Subcutaneous adipose tissue (tissue), 4 donors: ENCODE measurements around the gene CHST8. TPM values are rescaled to one million over a fixed set of nuclear protein-coding genes. Genes with fewer than 3 reads are reported as not detected.

Source experiments
- total RNA-seq, 4 donors: library from RNA; depleted of rRNA; stranded (reverse); fragments of >200 nt; gene quantifications; one replicate each; pipeline ENCODE4 v1.1.0, GENCODE V29; 2016
- TF ChIP-seq, protein P1 (sequence below): fragments of 450-650 bp; IDR thresholded peaks from one replicate; pipeline ENCODE4 v1.5.1; 2016; ENCODE audit warnings: low read depth, mild to moderate bottlenecking, control low read depth, antibody characterized with exemption, moderate library complexity

The CHST8 gene
- total RNA-seq, 4 donors from 2014 or later = 0.49 to 4.0 (median 0.70) TPM

DNA sequence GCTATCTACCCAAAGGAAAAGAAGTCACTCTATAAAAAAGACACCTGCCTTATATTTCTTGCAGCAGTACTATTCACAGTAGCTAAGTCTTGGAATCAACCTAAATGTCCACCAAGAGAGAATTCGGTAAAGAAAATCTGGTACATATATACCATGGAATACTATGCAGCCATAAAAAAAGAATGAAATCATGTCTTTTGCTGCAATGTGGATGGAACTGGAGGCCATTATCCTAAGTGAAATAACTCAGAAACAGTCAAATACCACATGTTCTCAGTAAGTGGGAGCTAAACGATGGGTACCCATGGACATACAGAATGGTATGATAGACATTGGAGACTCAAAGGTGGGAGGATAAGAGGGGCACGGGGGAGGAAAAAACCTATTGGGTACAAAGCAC is 92.4 kb downstream of the CHST8 start:
- TF ChIP-seq, protein P1, sequence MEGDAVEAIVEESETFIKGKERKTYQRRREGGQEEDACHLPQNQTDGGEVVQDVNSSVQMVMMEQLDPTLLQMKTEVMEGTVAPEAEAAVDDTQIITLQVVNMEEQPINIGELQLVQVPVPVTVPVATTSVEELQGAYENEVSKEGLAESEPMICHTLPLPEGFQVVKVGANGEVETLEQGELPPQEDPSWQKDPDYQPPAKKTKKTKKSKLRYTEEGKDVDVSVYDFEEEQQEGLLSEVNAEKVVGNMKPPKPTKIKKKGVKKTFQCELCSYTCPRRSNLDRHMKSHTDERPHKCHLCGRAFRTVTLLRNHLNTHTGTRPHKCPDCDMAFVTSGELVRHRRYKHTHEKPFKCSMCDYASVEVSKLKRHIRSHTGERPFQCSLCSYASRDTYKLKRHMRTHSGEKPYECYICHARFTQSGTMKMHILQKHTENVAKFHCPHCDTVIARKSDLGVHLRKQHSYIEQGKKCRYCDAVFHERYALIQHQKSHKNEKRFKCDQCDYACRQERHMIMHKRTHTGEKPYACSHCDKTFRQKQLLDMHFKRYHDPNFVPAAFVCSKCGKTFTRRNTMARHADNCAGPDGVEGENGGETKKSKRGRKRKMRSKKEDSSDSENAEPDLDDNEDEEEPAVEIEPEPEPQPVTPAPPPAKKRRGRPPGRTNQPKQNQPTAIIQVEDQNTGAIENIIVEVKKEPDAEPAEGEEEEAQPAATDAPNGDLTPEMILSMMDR = no peak

DNA sequence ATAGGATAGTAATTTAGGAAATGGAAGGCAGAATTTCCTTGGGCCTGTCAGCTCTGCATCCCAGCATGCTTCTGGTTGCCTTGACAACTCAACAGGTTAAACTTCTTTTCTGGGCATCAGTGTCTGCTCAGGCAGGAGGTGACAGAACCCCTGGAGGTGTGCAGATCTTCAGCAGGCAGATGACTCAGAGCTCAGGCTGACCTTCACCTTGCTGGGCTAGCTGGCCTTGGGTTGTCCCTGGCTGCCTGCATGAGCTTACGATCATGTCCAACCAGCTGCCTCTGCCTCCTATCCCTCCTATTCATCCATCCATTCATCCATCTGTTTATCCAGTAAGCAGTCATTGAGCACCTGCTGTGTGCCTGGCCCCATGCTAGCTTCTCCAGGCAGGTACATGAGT is 93.7 kb downstream of the CHST8 start:
- TF ChIP-seq, protein P1 = no peak

DNA sequence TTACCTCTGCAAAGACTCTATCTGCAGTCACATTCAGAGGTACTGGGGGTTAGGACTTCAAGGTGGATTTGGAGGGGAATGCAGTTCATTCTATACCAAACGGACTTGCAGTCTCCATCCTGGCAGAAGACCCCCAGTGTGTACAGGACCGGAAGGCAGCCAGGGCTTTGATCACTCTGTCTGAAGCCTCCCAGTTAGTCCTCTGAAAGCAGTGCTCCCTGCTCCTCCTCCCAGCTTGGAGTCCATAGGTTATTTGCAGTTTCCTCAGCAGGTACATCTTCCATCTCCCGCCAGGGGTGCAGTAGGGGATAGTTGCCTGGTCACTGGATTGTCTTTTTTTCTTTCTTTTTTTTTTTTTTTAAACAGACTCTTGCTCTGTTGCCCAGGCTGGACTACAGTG is 96.1 kb downstream of the CHST8 start:
- TF ChIP-seq, protein P1 = no peak

DNA sequence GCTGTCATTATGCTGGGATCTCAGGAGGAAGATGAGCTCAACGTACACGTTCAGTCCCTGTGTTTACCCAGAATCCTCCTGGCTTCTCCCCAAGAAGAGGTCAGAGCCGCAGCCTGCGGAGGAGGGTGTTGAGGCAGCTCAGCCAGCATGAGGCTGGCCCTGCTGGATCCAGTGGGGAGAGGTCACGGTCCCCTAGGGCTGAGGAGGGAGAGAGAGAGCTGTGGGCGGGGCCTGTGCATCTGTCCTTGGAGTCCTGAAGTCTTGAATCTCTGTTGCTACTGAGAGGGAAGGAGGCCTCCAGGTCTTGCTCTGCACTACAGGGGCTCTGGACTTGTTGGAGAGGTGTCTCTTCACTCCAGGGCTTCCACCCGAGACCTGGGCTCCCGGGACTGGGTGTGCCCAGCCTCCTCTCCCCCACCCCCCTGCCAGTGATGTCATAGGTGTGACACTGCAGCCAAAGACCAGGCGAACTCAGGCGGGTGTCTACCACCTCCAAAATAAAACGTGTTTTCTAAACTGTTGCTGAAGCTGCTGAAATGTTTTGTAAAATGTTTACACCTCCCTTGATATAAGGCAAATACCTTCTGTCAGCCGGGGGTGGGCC is 97.0 kb downstream of the CHST8 start:
- TF ChIP-seq, protein P1 = no peak

DNA sequence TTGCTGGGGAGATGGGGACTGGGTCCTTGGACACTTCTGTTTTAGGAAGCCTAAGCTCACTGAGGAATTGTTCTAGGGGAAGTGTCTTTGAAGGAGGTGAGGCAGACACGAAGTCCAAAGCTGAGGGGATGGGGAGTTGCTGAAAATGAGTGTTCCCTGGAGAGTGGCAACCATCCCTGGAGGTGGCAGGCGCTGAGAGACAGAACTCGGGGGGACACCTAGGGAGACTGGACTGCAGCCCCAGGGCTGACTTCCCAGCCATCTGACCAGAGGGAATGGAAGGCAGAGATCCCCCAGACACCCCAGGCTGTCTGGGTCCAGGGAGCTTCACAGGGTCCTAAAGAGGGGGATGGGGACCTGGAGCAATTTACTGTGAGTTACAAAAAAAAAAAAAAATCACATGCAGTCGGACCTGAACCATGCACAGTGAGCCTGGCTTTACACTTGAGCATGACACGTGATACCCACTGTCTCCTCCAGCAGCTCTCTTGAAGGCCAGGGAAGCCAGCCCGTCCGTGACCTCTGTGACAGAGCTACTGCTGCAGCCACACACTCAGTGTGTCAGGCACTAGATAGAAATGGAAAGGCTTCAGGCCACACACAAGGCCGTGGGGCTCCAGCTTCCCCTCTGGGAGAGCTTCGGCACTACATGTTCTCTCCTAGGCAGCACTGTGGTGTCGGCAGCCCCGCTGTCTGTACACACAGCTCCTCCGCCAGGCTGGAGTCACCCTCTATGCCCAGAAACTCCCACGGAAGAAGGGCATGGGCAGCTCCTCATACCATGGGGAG is 97.8 kb downstream of the CHST8 start:
- TF ChIP-seq, protein P1 = no peak

DNA sequence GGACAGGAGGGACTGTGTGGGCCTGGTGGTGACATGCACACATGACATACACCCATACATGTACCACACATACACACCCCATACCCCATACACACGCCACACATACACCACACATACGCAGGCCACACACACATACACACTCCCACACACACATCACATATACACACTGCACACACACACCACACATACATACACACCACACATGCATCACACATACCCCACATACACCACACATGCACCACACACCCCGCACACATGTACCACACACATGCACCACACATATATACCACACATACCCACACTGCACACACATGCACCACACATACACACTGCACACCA is 98.4 kb downstream of the CHST8 start:
- TF ChIP-seq, protein P1 = no peak

DNA sequence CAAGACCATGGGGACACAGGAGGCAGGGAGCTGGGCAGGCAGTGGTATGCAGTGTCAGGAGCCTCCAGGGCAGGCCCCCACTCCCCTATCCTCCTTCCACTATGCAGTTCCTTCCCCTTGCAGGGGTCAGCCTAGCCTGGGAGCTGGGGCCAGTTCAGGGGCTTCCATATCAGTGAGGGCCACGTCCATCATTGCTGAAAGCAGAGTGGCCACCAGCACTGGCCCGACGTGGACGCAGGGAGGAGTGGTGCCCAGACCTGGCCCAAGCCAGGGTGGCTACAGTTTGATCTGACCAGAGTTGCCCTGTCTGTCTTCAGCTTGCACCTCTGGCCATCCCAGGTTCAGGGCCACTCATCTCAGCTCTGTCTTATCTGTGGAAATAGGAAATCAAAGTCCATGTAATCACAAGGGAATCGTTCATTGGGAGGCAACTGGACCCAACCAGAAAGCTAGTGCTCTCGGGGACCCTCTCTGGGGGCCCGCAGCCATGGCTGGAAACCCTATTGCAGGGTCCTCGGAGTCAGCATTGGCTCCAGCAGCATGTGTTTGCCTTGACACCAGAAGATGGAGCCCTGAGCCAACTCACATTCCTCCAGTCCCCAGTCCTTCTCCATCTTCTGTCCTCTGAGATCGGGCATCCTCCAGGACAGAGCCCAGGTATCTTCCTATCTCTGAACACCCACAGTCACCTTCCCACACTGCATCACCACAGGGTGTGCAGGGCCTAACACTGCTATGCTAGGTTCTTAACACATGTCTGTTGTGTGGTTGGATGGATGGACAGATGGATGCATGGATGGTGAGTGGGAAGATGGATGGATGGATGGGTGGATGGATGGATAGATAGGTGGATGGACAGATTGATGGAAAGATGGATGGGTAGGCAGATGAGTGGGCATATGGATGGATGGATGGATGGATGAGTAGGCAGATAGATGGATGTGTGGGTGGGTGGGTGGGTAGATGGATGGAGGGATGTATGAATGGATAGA is 99.2 kb downstream of the CHST8 start:
- TF ChIP-seq, protein P1 = no peak
